ENCODE measurements around the gene TRAP1.

DNA sequence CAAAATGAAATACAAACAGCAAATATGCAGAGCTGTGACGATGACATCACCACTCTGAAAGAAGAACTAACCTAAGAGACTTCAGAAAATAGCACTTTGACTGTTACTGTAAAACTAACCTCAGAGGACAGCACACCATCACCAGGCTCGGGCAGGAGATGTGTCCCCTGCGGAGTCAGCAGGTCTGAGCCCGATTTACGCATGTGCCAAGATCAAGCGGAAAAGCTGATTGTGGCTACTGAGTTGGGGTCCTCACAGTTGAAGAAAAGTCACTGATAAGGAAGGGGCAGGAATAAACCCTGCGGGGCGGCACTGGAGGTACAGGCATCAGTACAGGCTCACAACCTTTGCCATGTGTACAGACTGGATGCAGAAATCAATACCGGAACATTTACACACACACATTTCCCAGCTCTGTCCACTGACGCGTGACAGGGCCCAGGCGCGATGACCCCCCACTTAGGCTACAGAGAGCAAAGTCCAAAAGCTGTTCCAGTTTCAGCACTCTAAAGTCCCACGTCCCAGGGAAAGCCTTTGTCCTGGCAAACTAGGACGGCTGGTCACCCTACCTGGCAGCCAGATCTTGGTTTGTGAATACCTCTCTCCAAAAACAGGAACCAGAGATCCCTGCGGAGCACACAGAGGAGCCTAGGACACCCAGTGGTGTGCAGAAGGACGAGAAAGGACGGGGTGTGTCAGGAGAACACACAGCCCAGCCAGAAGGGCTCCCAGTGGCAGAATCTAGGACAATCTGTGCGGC is 21.5 kb downstream of the TRAP1 start:
- TF ChIP-seq POLR2AphosphoS5 (IDR thresholded peaks at IDR 0.05): no peak
- TF ChIP-seq, protein P1, sequence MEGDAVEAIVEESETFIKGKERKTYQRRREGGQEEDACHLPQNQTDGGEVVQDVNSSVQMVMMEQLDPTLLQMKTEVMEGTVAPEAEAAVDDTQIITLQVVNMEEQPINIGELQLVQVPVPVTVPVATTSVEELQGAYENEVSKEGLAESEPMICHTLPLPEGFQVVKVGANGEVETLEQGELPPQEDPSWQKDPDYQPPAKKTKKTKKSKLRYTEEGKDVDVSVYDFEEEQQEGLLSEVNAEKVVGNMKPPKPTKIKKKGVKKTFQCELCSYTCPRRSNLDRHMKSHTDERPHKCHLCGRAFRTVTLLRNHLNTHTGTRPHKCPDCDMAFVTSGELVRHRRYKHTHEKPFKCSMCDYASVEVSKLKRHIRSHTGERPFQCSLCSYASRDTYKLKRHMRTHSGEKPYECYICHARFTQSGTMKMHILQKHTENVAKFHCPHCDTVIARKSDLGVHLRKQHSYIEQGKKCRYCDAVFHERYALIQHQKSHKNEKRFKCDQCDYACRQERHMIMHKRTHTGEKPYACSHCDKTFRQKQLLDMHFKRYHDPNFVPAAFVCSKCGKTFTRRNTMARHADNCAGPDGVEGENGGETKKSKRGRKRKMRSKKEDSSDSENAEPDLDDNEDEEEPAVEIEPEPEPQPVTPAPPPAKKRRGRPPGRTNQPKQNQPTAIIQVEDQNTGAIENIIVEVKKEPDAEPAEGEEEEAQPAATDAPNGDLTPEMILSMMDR (IDR thresholded peaks at IDR 0.05): no peak
- no peak for TF ChIP-seq POLR2A (IDR thresholded peaks at IDR 0.05)
- TF ChIP-seq EP300 (IDR thresholded peaks at IDR 0.05): no peak

All from gastroesophageal sphincter (tissue), 3 donors.